Nephron progenitor cell (in vitro differentiated cells): ENCODE measurements around the gene RAD51C.
"Not testable (repeated sequence)": the region's sequence is repeated elsewhere in the genome, so short reads cannot be mapped to it uniquely, and the experiment has no call there.

Source experiments
- DNase-seq: peaks from one replicate; pipeline ENCODE4 v3.0.0; 2021
- H3K27ac Mint-ChIP-seq: 2 replicates; pipeline ENCODE4 v1.8.0; 2021; ENCODE audit warnings: mild to moderate bottlenecking, moderate library complexity, mixed read lengths
- H3K27me3 Mint-ChIP-seq: 2 replicates; pipeline ENCODE4 v1.8.0; 2021; ENCODE audit warnings: mild to moderate bottlenecking, low read depth, mixed read lengths; ENCODE audit not compliant: poor library complexity
- H3K36me3 Mint-ChIP-seq: 2 replicates; pipeline ENCODE4 v1.8.0; 2021; ENCODE audit warnings: low read depth, mixed read lengths
- H3K4me1 Mint-ChIP-seq: 2 replicates; pipeline ENCODE4 v1.8.0; 2021; ENCODE audit warnings: mixed read lengths
- H3K4me3 Mint-ChIP-seq: 2 replicates; pipeline ENCODE4 v1.8.0; 2021; ENCODE audit warnings: mild to moderate bottlenecking, moderate library complexity, mixed read lengths
- H3K9me3 Mint-ChIP-seq: 2 replicates; pipeline ENCODE4 v1.8.0; 2021; ENCODE audit warnings: mild to moderate bottlenecking, moderate library complexity, mixed read lengths
- CTCF ChIP-seq: fragments of 200-600 bp; sonication (generic); IDR thresholded peaks from 2 replicates; pipeline ENCODE4 v1.5.0; 2021; ENCODE audit warnings: antibody characterized with exemption

RAD51C gene

DNA sequence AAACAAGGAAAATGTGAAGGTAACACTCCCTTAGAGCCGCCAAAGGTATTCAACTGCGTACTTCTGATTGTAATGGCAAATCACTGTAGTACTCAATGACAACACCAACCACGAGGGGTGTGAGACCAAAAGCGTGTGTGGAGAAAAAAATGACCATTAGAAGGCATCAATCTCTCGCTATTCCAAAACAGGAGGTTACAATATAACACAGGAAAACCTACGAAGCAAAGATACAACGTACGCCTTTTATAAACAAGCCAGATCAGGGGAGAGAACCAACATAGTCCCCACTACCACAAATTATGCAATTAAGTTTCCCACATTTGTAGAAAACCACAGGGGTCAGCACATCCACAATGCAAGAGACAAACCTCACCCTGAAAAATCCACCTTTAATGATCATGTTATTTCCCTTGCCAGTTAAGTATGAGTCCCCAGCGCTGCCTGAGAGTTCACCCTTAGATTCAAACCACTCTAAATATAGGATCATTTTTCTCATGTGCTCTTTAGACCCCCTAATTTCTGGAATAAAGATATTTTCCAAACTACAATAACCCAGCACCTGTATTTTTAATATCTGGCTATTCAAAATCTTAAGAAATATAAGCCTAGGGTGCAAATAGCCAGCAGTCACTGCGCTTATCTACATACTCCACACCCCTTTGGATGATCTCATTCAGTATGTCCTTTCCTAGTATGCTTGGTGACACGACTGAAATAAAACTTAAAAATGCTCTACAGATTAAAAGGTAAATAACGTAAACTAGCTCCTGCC lies 13.0 kb upstream of the RAD51C start:
- H3K36me3 Mint-ChIP-seq: no peaks in the 10 kb centered on the region
- peaks cover 14% of the 10 kb centered on the region for H3K4me1 Mint-ChIP-seq
- H3K27ac Mint-ChIP-seq: peak overlapping the region; percentile 80
- no peak overlapping the region for H3K4me3 Mint-ChIP-seq
- H3K27me3 Mint-ChIP-seq: peaks cover 3% of the 10 kb centered on the region
- H3K9me3 Mint-ChIP-seq: no peaks in the 10 kb centered on the region
- no peak for TF ChIP-seq CTCF
- no peak for DNase-seq

DNA sequence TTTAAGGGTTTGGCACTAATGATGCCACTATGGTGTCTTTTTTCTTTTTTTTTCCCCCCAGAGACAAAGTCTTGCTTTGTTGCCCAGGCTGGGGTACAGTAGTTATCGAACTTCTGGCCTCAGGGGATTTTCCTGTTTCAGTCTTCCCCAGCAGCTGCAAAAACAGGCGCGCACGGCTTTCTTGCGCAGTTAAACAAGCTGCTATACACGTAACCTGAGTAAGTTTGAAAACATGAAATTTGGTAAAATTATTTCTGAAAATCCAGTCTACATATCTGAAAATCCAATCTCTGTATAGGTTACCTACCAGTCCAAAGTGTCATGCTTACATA lies 12.4 kb upstream of the RAD51C start:
- Mint-ChIP-seq H3K36me3 (no peaks in the 10 kb centered on the region), H3K27ac (peak overlapping the region; percentile 68), H3K9me3 (no peaks in the 10 kb centered on the region), H3K27me3 (peaks cover 3% of the 10 kb centered on the region), H3K4me1 (peaks cover 14% of the 10 kb centered on the region), H3K4me3 (no peak overlapping the region)
- DNase-seq: no peak
- TF ChIP-seq CTCF: no peak

GRCh38 chr17:58684003-58684402 lies 8.4 kb upstream of the RAD51C start:
- Mint-ChIP-seq H3K4me1 (peaks cover 13% of the 10 kb centered on the region), H3K9me3 (no peaks in the 10 kb centered on the region), H3K4me3 (no peak overlapping the region), H3K27me3 (peaks cover 12% of the 10 kb centered on the region), H3K27ac (no peak overlapping the region), H3K36me3 (no peaks in the 10 kb centered on the region)
- TF ChIP-seq CTCF: no peak
- DNase-seq: no peak

GRCh38 chr17:58684462-58684861 lies 7.9 kb upstream of the RAD51C start:
- not testable (repeated sequence) for DNase-seq, H3K27ac Mint-ChIP-seq, H3K4me1 Mint-ChIP-seq, H3K4me3 Mint-ChIP-seq, H3K36me3 Mint-ChIP-seq, H3K9me3 Mint-ChIP-seq
- H3K27me3 Mint-ChIP-seq: peaks cover 12% of the 10 kb centered on the region

DNA sequence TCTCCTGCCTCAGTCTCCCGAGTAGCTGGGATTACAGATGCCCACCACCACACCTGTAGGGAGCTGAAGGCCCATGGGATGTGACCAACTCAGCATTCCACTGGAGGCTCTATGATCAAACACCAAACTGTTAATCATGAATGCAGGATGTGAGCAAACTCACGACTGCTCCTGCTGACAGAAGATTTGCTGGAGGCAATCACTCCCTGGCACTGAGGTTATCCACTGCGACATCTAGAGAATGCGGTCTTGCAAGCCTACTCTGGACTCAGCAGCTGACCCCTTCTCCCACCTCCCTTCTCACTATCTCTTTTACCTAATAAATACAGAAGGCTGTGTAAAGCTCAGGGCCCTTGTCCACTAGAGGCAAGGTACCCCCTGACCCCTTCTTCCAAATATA lies 5.4 kb upstream of the RAD51C start:
- peak overlapping the region; percentile 76 for H3K27ac Mint-ChIP-seq
- H3K4me1 Mint-ChIP-seq: peaks cover 7% of the 10 kb centered on the region

GRCh38 chr17:58688521-58688920 lies 3.9 kb upstream of the RAD51C start:
- no peak for TF ChIP-seq CTCF

More for the DNA sequence above, 5.4 kb upstream of the RAD51C start:
- no peak overlapping the region for H3K4me3 Mint-ChIP-seq
- no peaks in the 10 kb centered on the region for H3K36me3 Mint-ChIP-seq
- no peak for TF ChIP-seq CTCF
- H3K9me3 Mint-ChIP-seq: no peaks in the 10 kb centered on the region
- no peak for DNase-seq
- H3K27me3 Mint-ChIP-seq: peaks cover 12% of the 10 kb centered on the region

GRCh38 chr17:58690033-58690432 lies 2.4 kb upstream of the RAD51C start:
- H3K36me3 Mint-ChIP-seq, H3K9me3 Mint-ChIP-seq, DNase-seq, H3K27ac Mint-ChIP-seq, H3K4me3 Mint-ChIP-seq: not testable (repeated sequence)
- Mint-ChIP-seq H3K27me3 (peaks cover 12% of the 10 kb centered on the region), H3K4me1 (peaks cover 33% of the 10 kb centered on the region)

More at GRCh38 chr17:58688521-58688920, 3.9 kb upstream of the RAD51C start:
- H3K27me3 Mint-ChIP-seq: peaks cover 12% of the 10 kb centered on the region
- no peak for DNase-seq
- no peaks in the 10 kb centered on the region for H3K36me3 Mint-ChIP-seq
- no peaks in the 10 kb centered on the region for H3K9me3 Mint-ChIP-seq
- H3K4me1 Mint-ChIP-seq: peaks cover 23% of the 10 kb centered on the region
- H3K4me3 Mint-ChIP-seq: no peak overlapping the region
- H3K27ac Mint-ChIP-seq: no peak overlapping the region
